Muscle layer of duodenum (tissue), 2 donors: Measurements from ENCODE around the gene ARL5C.

ENCODE experiments used
- H3K27ac ChIP-seq: one replicate; pipeline ENCODE4 v1.7.0; 2013; ENCODE audit warnings: mild to moderate bottlenecking, low read length
- H3K27me3 ChIP-seq: one replicate; pipeline ENCODE4 v1.7.0; 2013; ENCODE audit warnings: low read depth, mild to moderate bottlenecking, control low read depth, low read length
- H3K36me3 ChIP-seq, 2 donors: one replicate each; pipeline ENCODE4 v1.7.0; 2013; ENCODE audit warnings: low read length in 2 of 2, control low read depth in 1 of 2, mild to moderate bottlenecking in 1 of 2; ENCODE audit not compliant: insufficient read depth in 2 of 2, control insufficient read depth in 1 of 2
- H3K4me1 ChIP-seq, 2 donors: one replicate each; pipeline ENCODE4 v1.7.0; 2013; ENCODE audit warnings: low read length in 2 of 2, mild to moderate bottlenecking in 2 of 2, control low read depth in 1 of 2, moderate library complexity in 1 of 2; ENCODE audit not compliant: insufficient read depth in 2 of 2, control insufficient read depth in 1 of 2
- H3K4me3 ChIP-seq, 2 donors: one replicate each; pipeline ENCODE4 v1.7.0; 2013; ENCODE audit warnings: low read length in 2 of 2, low read depth in 1 of 2, mild to moderate bottlenecking in 1 of 2
- H3K9me3 ChIP-seq, 2 donors: one replicate each; pipeline ENCODE4 v1.7.0; 2013; ENCODE audit warnings: low read length in 2 of 2, control low read depth in 1 of 2, mild to moderate bottlenecking in 1 of 2; ENCODE audit not compliant: control insufficient read depth in 1 of 2
- donor health status: healthy.

Gene ARL5C

GRCh38 chr17:39165841-39166349 lies at the start of gene ARL5C:
TSS of gene ARL5C (minus strand) at chr17:39166161. CDS start at chr17:39165760, 401 bp downstream.
- Histone ChIP-seq H3K4me1 (peaks cover 4 to 15% of the 10 kb centered on the region in 2 donors), H3K27ac (no peak within 1 kb of the TSS), H3K27me3 (no peaks in the 10 kb centered on the region), H3K4me3 (peak within 1 kb of the TSS; percentile 71 to 73), H3K36me3 (no peaks in the 10 kb centered on the region), H3K9me3 (no peaks in the 10 kb centered on the region)

GRCh38 chr17:39213852-39214251 lies 47.9 kb upstream of the ARL5C start:
- Histone ChIP-seq H3K27ac (no peak overlapping the region), H3K9me3 (no peaks in the 10 kb centered on the region), H3K27me3 (no peaks in the 10 kb centered on the region), H3K4me3 (no peak overlapping the region), H3K4me1 (peaks cover 5 to 14% of the 10 kb centered on the region in 2 donors), H3K36me3 (no peaks in the 10 kb centered on the region)

- H3K36me3 ChIP-seq = no peaks in the 10 kb centered on the region
- H3K27me3 ChIP-seq = no peaks in the 10 kb centered on the region
- H3K9me3 ChIP-seq = no peaks in the 10 kb centered on the region
- H3K27ac ChIP-seq = no peak overlapping the region
- H3K4me1 ChIP-seq = peaks cover 5 to 19% of the 10 kb centered on the region in 2 donors
- no peak overlapping the region for H3K4me3 ChIP-seq
These were observed 47.0 kb upstream of the ARL5C start for GRCh38 chr17:39212841-39213480.

GRCh38 chr17:39212195-39212810 lies 46.3 kb upstream of the ARL5C start:
- no peaks in the 10 kb centered on the region for H3K27me3 ChIP-seq
- H3K9me3 ChIP-seq = no peaks in the 10 kb centered on the region
- no peak overlapping the region for H3K27ac ChIP-seq
- no peak overlapping the region for H3K4me3 ChIP-seq
- peaks cover 5 to 19% of the 10 kb centered on the region in 2 donors for H3K4me1 ChIP-seq
- no peaks in the 10 kb centered on the region for H3K36me3 ChIP-seq

- no peaks in the 10 kb centered on the region for H3K27me3 ChIP-seq
- no peak overlapping the region for H3K27ac ChIP-seq
- peaks cover 5 to 19% of the 10 kb centered on the region in 2 donors for H3K4me1 ChIP-seq
- H3K4me3 ChIP-seq = peak overlapping the region in 1 of 2 donors; percentile 49
- peaks cover 1 to 2% of the 10 kb centered on the region in 2 donors for H3K36me3 ChIP-seq
- no peaks in the 10 kb centered on the region for H3K9me3 ChIP-seq
These were observed 44.1 kb upstream of the ARL5C start for GRCh38 chr17:39210093-39210434.

- H3K36me3 ChIP-seq = peaks cover 7% of the 10 kb centered on the region in 2 donors
- H3K4me1 ChIP-seq = peaks cover 5 to 19% of the 10 kb centered on the region in 2 donors
- no peaks in the 10 kb centered on the region for H3K27me3 ChIP-seq
- H3K9me3 ChIP-seq = no peaks in the 10 kb centered on the region
- H3K27ac ChIP-seq = no peak overlapping the region
- peak overlapping the region in 1 of 2 donors; percentile 49 for H3K4me3 ChIP-seq
These were observed 43.5 kb upstream of the ARL5C start for GRCh38 chr17:39209317-39210092.

GRCh38 chr17:39208893-39209292 lies 42.9 kb upstream of the ARL5C start:
- no peaks in the 10 kb centered on the region for H3K9me3 ChIP-seq
- no peak overlapping the region for H3K27ac ChIP-seq
- peaks cover 13% of the 10 kb centered on the region in 2 donors for H3K36me3 ChIP-seq
- H3K4me1 ChIP-seq = peaks cover 5 to 19% of the 10 kb centered on the region in 2 donors
- no peaks in the 10 kb centered on the region for H3K27me3 ChIP-seq
- H3K4me3 ChIP-seq = no peak overlapping the region

GRCh38 chr17:39208136-39208535 lies 42.2 kb upstream of the ARL5C start:
- Histone ChIP-seq H3K4me1 (peaks cover 5 to 19% of the 10 kb centered on the region in 2 donors), H3K36me3 (peaks cover 17 to 21% of the 10 kb centered on the region in 2 donors), H3K4me3 (no peak overlapping the region), H3K27ac (no peak overlapping the region), H3K9me3 (no peaks in the 10 kb centered on the region), H3K27me3 (no peaks in the 10 kb centered on the region)

- H3K4me3 ChIP-seq = no peak overlapping the region
- H3K27ac ChIP-seq = no peak overlapping the region
- H3K9me3 ChIP-seq = no peaks in the 10 kb centered on the region
- H3K4me1 ChIP-seq = peaks cover 10 to 33% of the 10 kb centered on the region in 2 donors
- H3K27me3 ChIP-seq = no peaks in the 10 kb centered on the region
- peaks cover 31 to 42% of the 10 kb centered on the region in 2 donors for H3K36me3 ChIP-seq
These were observed 39.2 kb upstream of the ARL5C start for GRCh38 chr17:39205112-39205526.

GRCh38 chr17:39204245-39204644 lies 38.3 kb upstream of the ARL5C start:
- H3K27me3 ChIP-seq = no peaks in the 10 kb centered on the region
- no peaks in the 10 kb centered on the region for H3K9me3 ChIP-seq
- H3K27ac ChIP-seq = no peak overlapping the region
- H3K4me1 ChIP-seq = peaks cover 7 to 28% of the 10 kb centered on the region in 2 donors
- H3K4me3 ChIP-seq = no peak overlapping the region
- peaks cover 31 to 44% of the 10 kb centered on the region in 2 donors for H3K36me3 ChIP-seq

GRCh38 chr17:39200957-39201510 lies 35.1 kb upstream of the ARL5C start:
- H3K4me1 ChIP-seq = peaks cover 6 to 34% of the 10 kb centered on the region in 2 donors

More at GRCh38 chr17:39200957-39201510, 35.1 kb upstream of the ARL5C start:
- Histone ChIP-seq H3K27ac (peak overlapping the region; percentile 100), H3K4me3 (peak overlapping the region; percentile 95 to 97), H3K36me3 (peaks cover 31 to 44% of the 10 kb centered on the region in 2 donors), H3K9me3 (no peaks in the 10 kb centered on the region), H3K27me3 (no peaks in the 10 kb centered on the region)
